Ovary (tissue), 3 donors: Measurements from ENCODE around the gene PIGL.

ENCODE experiments used
- CTCF ChIP-seq, 3 donors: fragments of 450-650 bp in 2 of 3; fragments of 200-600 bp in 1 of 3; IDR thresholded peaks; one replicate each; pipeline versions ENCODE4 v1.5.1 to v1.8.0; 2016 to 2022; ENCODE audit warnings: antibody characterized with exemption in 3 of 3, mild to moderate bottlenecking in 1 of 3
- POLR2A ChIP-seq: fragments of 450-650 bp; IDR thresholded peaks from one replicate; pipeline ENCODE4 v1.6.1; 2017; ENCODE audit warnings: antibody characterized with exemption, mild to moderate bottlenecking, moderate library complexity
- donor health status: DM: no; HTN: no; CAD: no.

- TF ChIP-seq CTCF (IDR thresholded peaks at IDR 0.05) (no peak), POLR2A (no peak)
These were observed 33.6 kb downstream of the PIGL start for GRCh38 chr17:16250635-16251034.
